HEK293 (cell line): Measurements from ENCODE around the gene ENKD1.
A peak's percentile ranks its signal among the peaks of the same experiment; 100 is the strongest.

Experiments
- BCL11B ChIP-seq: fragments of 450-650 bp; formaldehyde crosslinking; IDR thresholded peaks from 2 replicates; pipeline ENCODE4 v1.5.1; 2016; ENCODE audit warnings: low read depth, missing biosample characterization, missing genetic modification characterization
- FEZF1 ChIP-seq: fragments of 450-650 bp; formaldehyde crosslinking; IDR thresholded peaks from 2 replicates; pipeline ENCODE4 v1.5.1; 2016; ENCODE audit warnings: missing biosample characterization, missing genetic modification characterization
- GLI4 ChIP-seq: fragments of 450-650 bp; formaldehyde crosslinking; IDR thresholded peaks from 2 replicates; pipeline ENCODE4 v1.5.1; 2016; ENCODE audit warnings: missing biosample characterization, missing genetic modification characterization
- GLIS1 ChIP-seq: fragments of 450-650 bp; formaldehyde crosslinking; IDR thresholded peaks from 2 replicates; pipeline ENCODE4 v1.5.1; 2016; ENCODE audit warnings: missing biosample characterization, missing genetic modification characterization
- KLF10 ChIP-seq: fragments of 450-650 bp; IDR thresholded peaks from 2 replicates; pipeline ENCODE4 v1.5.1; 2018; ENCODE audit warnings: missing biosample characterization, mild to moderate bottlenecking, missing genetic modification characterization
- MYNN ChIP-seq: fragments of 450-650 bp; formaldehyde crosslinking; IDR thresholded peaks from 2 replicates; pipeline ENCODE4 v1.5.1; 2016; ENCODE audit warnings: missing biosample characterization, missing genetic modification characterization, borderline replicate concordance
- SP7 ChIP-seq: fragments of 450-650 bp; formaldehyde crosslinking; IDR thresholded peaks from 2 replicates; pipeline ENCODE4 v1.5.1; 2016; ENCODE audit warnings: missing biosample characterization, missing genetic modification characterization
- ZBTB21 ChIP-seq: fragments of 450-650 bp; formaldehyde crosslinking; IDR thresholded peaks from 2 replicates; pipeline ENCODE4 v1.5.1; 2017; ENCODE audit warnings: missing biosample characterization, missing genetic modification characterization
- ZBTB48 ChIP-seq: fragments of 450-650 bp; formaldehyde crosslinking; IDR thresholded peaks from 2 replicates; pipeline ENCODE4 v1.5.1; 2016; ENCODE audit warnings: missing biosample characterization, missing genetic modification characterization
- ZBTB7A ChIP-seq: fragments of 450-650 bp; formaldehyde crosslinking; IDR thresholded peaks from 2 replicates; pipeline ENCODE4 v1.5.1; 2016; ENCODE audit warnings: low read depth, missing biosample characterization, missing genetic modification characterization
- ZIC2 ChIP-seq: fragments of 450-650 bp; formaldehyde crosslinking; IDR thresholded peaks from 2 replicates; pipeline ENCODE4 v1.5.1; 2016; ENCODE audit warnings: missing biosample characterization, missing genetic modification characterization
- ZNF132 ChIP-seq: fragments of 450-650 bp; formaldehyde crosslinking; IDR thresholded peaks from 2 replicates; pipeline ENCODE4 v1.5.1; 2017; ENCODE audit warnings: missing biosample characterization, missing genetic modification characterization, borderline replicate concordance
- ZNF211 ChIP-seq: fragments of 450-650 bp; formaldehyde crosslinking; IDR thresholded peaks from 2 replicates; pipeline ENCODE4 v1.5.1; 2016; ENCODE audit warnings: low read depth, missing biosample characterization, missing genetic modification characterization
- ZNF335 ChIP-seq: fragments of 450-650 bp; formaldehyde crosslinking; conservative IDR thresholded peaks from 2 replicates; pipeline ENCODE4 v1.5.1; 2016; ENCODE audit warnings: missing biosample characterization, missing genetic modification characterization
- ZNF366 ChIP-seq: fragments of 450-650 bp; formaldehyde crosslinking; conservative IDR thresholded peaks from 2 replicates; pipeline ENCODE4 v1.5.1; 2016; ENCODE audit warnings: missing biosample characterization, missing genetic modification characterization
- ZNF391 ChIP-seq: fragments of 450-650 bp; formaldehyde crosslinking; IDR thresholded peaks from 2 replicates; pipeline ENCODE4 v1.5.1; 2016; ENCODE audit warnings: low read depth, missing biosample characterization, missing genetic modification characterization, borderline replicate concordance
- ZNF501 ChIP-seq: fragments of 450-650 bp; formaldehyde crosslinking; IDR thresholded peaks from 2 replicates; pipeline ENCODE4 v1.5.1; 2016; ENCODE audit warnings: missing biosample characterization, missing genetic modification characterization
- ZNF571 ChIP-seq: fragments of 450-650 bp; formaldehyde crosslinking; IDR thresholded peaks from 2 replicates; pipeline ENCODE4 v1.5.0; 2017; ENCODE audit warnings: missing biosample characterization, missing genetic modification characterization
- ZNF600 ChIP-seq: fragments of 450-650 bp; formaldehyde crosslinking; IDR thresholded peaks from 2 replicates; pipeline ENCODE4 v1.5.1; 2016; ENCODE audit warnings: missing biosample characterization, missing genetic modification characterization
- ZXDB ChIP-seq: fragments of 450-650 bp; formaldehyde crosslinking; IDR thresholded peaks from 2 replicates; pipeline ENCODE4 v1.5.1; 2016; ENCODE audit warnings: missing biosample characterization, missing genetic modification characterization
- TF ChIP-seq, protein P1 (sequence below): fragments of 450-650 bp; formaldehyde crosslinking; IDR thresholded peaks from 2 replicates; pipeline ENCODE4 v1.5.1; 2016; ENCODE audit warnings: missing biosample characterization, missing genetic modification characterization
- TF ChIP-seq, protein P2 (sequence below): fragments of 450-650 bp; formaldehyde crosslinking; IDR thresholded peaks from 2 replicates; pipeline ENCODE4 v1.5.1; 2016; ENCODE audit warnings: missing biosample characterization, missing genetic modification characterization
- TF ChIP-seq, protein P3 (sequence below): fragments of 450-650 bp; formaldehyde crosslinking; optimal IDR thresholded peaks from 2 replicates; pipeline ENCODE3; 2016; ENCODE audit warnings: missing biosample characterization, mild to moderate bottlenecking, missing genetic modification characterization
- TF ChIP-seq, protein P4 (sequence below): fragments of 450-650 bp; formaldehyde crosslinking; IDR thresholded peaks from 2 replicates; pipeline ENCODE4 v1.5.1; 2017; ENCODE audit warnings: missing biosample characterization, mild to moderate bottlenecking, missing genetic modification characterization, moderate library complexity
- TF ChIP-seq, protein P5 (sequence below): fragments of 450-650 bp; formaldehyde crosslinking; IDR thresholded peaks from 2 replicates; pipeline ENCODE4 v1.5.1; 2016; ENCODE audit warnings: missing biosample characterization, missing genetic modification characterization
- TF ChIP-seq, protein P6 (sequence below): fragments of 450-650 bp; formaldehyde crosslinking; IDR thresholded peaks from 2 replicates; pipeline ENCODE4 v1.5.1; 2017; ENCODE audit warnings: missing biosample characterization, missing genetic modification characterization
- TF ChIP-seq, protein P7 (sequence below): fragments of 450-650 bp; formaldehyde crosslinking; IDR thresholded peaks from 2 replicates; pipeline ENCODE4 v1.5.1; 2016; ENCODE audit warnings: missing biosample characterization, missing genetic modification characterization, low read depth

Gene ENKD1

DNA sequence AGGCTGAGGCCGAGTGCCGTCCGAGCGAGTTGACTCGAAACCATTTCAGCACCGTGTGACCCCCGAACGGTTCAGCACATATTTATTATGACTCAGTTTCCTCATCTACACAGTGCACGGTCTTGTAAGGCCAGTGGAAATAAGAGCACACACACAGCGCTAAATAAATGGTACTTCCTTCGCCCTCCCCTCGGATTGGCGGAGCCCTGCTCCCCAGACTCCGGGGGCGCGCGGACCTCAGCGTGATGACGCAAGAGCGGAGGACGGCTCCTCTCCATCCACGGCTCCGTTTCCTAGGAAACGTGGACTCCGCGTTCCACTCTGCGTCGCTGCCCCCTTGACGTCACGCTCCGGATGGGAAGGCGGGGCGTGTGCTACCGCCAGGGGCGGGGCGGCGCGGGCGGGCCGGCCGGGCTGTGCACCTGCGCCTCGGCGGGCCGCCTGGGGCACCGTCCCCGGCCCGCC is 6.0 kb downstream of the ENKD1 start, which contains the start of gene PARD6A (continued):
- TF ChIP-seq ZBTB21 (tag by site-specific recombination) (peak; percentile 96), ZNF391 (tag by site-specific recombination) (peak; percentile 20; the same call in 1 of the 2 replicates), ZNF501 (tag by site-specific recombination) (no peak), GLIS1 (tag by site-specific recombination) (peak; percentile 20; the same call in 1 of the 2 replicates), BCL11B (tag by site-specific recombination) (0 out of 2 replicates have a peak, but pooled peaks have one; percentile 55), ZNF211 (tag by site-specific recombination) (no peak), MYNN (peak; percentile 49; the same call in 1 of the 2 replicates), ZNF571 (tag by site-specific recombination) (no peak), ZXDB (tag by site-specific recombination) (peak; percentile 40; the same call in 1 of the 2 replicates), ZNF132 (tag by site-specific recombination) (no peak), KLF10 (peak; percentile 19; the same call in 1 of the 2 replicates), ZIC2 (tag by site-specific recombination) (0 out of 2 replicates have a peak, but pooled peaks have one; percentile 9), ZBTB7A (tag by site-specific recombination) (peak; percentile 79; the same call in 1 of the 2 replicates), ZNF600 (tag by site-specific recombination) (0 out of 2 replicates have a peak, but pooled peaks have one; percentile 2), GLI4 (tag by site-specific recombination) (no peak), ZNF366 (tag by site-specific recombination) (peak; percentile 26; the same call in 1 of the 2 replicates), SP7 (tag by site-specific recombination) (peak; percentile 40), ZNF335 (tag by site-specific recombination) (peak; percentile 97), ZBTB48 (tag by site-specific recombination) (peak; percentile 14; the same call in 1 of the 2 replicates), FEZF1 (peak; percentile 38; the same call in 1 of the 2 replicates)
- TF ChIP-seq, protein P1, sequence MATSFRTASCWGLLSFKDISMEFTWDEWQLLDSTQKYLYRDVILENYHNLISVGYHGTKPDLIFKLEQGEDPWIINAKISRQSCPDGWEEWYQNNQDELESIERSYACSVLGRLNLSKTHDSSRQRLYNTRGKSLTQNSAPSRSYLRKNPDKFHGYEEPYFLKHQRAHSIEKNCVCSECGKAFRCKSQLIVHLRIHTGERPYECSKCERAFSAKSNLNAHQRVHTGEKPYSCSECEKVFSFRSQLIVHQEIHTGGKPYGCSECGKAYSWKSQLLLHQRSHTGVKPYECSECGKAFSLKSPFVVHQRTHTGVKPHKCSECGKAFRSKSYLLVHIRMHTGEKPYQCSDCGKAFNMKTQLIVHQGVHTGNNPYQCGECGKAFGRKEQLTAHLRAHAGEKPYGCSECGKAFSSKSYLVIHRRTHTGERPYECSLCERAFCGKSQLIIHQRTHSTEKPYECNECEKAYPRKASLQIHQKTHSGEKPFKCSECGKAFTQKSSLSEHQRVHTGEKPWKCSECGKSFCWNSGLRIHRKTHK (tag by site-specific recombination), result no peak
- TF ChIP-seq, protein P2, sequence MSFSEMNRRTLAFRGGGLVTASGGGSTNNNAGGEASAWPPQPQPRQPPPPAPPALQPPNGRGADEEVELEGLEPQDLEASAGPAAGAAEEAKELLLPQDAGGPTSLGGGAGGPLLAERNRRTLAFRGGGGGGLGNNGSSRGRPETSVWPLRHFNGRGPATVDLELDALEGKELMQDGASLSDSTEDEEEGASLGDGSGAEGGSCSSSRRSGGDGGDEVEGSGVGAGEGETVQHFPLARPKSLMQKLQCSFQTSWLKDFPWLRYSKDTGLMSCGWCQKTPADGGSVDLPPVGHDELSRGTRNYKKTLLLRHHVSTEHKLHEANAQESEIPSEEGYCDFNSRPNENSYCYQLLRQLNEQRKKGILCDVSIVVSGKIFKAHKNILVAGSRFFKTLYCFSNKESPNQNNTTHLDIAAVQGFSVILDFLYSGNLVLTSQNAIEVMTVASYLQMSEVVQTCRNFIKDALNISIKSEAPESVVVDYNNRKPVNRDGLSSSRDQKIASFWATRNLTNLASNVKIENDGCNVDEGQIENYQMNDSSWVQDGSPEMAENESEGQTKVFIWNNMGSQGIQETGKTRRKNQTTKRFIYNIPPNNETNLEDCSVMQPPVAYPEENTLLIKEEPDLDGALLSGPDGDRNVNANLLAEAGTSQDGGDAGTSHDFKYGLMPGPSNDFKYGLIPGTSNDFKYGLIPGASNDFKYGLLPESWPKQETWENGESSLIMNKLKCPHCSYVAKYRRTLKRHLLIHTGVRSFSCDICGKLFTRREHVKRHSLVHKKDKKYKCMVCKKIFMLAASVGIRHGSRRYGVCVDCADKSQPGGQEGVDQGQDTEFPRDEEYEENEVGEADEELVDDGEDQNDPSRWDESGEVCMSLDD (tag by site-specific recombination), result peak; percentile 95
- TF ChIP-seq, protein P3, sequence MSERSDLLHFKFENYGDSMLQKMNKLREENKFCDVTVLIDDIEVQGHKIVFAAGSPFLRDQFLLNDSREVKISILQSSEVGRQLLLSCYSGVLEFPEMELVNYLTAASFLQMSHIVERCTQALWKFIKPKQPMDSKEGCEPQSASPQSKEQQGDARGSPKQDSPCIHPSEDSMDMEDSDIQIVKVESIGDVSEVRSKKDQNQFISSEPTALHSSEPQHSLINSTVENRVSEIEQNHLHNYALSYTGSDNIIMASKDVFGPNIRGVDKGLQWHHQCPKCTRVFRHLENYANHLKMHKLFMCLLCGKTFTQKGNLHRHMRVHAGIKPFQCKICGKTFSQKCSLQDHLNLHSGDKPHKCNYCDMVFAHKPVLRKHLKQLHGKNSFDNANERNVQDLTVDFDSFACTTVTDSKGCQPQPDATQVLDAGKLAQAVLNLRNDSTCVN (tag by site-specific recombination), result peak; percentile 45
- TF ChIP-seq, protein P4, sequence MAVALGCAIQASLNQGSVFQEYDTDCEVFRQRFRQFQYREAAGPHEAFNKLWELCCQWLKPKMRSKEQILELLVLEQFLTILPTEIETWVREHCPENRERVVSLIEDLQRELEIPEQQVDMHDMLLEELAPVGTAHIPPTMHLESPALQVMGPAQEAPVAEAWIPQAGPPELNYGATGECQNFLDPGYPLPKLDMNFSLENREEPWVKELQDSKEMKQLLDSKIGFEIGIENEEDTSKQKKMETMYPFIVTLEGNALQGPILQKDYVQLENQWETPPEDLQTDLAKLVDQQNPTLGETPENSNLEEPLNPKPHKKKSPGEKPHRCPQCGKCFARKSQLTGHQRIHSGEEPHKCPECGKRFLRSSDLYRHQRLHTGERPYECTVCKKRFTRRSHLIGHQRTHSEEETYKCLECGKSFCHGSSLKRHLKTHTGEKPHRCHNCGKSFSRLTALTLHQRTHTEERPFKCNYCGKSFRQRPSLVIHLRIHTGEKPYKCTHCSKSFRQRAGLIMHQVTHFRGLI, result no peak
- TF ChIP-seq, protein P5, sequence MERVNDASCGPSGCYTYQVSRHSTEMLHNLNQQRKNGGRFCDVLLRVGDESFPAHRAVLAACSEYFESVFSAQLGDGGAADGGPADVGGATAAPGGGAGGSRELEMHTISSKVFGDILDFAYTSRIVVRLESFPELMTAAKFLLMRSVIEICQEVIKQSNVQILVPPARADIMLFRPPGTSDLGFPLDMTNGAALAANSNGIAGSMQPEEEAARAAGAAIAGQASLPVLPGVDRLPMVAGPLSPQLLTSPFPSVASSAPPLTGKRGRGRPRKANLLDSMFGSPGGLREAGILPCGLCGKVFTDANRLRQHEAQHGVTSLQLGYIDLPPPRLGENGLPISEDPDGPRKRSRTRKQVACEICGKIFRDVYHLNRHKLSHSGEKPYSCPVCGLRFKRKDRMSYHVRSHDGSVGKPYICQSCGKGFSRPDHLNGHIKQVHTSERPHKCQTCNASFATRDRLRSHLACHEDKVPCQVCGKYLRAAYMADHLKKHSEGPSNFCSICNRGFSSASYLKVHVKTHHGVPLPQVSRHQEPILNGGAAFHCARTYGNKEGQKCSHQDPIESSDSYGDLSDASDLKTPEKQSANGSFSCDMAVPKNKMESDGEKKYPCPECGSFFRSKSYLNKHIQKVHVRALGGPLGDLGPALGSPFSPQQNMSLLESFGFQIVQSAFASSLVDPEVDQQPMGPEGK (tag by site-specific recombination), result peak; percentile 88
- TF ChIP-seq, protein P6, sequence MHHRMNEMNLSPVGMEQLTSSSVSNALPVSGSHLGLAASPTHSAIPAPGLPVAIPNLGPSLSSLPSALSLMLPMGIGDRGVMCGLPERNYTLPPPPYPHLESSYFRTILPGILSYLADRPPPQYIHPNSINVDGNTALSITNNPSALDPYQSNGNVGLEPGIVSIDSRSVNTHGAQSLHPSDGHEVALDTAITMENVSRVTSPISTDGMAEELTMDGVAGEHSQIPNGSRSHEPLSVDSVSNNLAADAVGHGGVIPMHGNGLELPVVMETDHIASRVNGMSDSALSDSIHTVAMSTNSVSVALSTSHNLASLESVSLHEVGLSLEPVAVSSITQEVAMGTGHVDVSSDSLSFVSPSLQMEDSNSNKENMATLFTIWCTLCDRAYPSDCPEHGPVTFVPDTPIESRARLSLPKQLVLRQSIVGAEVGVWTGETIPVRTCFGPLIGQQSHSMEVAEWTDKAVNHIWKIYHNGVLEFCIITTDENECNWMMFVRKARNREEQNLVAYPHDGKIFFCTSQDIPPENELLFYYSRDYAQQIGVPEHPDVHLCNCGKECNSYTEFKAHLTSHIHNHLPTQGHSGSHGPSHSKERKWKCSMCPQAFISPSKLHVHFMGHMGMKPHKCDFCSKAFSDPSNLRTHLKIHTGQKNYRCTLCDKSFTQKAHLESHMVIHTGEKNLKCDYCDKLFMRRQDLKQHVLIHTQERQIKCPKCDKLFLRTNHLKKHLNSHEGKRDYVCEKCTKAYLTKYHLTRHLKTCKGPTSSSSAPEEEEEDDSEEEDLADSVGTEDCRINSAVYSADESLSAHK, result peak; percentile 25; the same call in 1 of the 2 replicates
- TF ChIP-seq, protein P7, sequence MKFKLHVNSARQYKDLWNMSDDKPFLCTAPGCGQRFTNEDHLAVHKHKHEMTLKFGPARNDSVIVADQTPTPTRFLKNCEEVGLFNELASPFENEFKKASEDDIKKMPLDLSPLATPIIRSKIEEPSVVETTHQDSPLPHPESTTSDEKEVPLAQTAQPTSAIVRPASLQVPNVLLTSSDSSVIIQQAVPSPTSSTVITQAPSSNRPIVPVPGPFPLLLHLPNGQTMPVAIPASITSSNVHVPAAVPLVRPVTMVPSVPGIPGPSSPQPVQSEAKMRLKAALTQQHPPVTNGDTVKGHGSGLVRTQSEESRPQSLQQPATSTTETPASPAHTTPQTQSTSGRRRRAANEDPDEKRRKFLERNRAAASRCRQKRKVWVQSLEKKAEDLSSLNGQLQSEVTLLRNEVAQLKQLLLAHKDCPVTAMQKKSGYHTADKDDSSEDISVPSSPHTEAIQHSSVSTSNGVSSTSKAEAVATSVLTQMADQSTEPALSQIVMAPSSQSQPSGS (tag by site-specific recombination), result peak; percentile 83
